ENCODE data around the gene BCAS4.

GRCh38 chr20:50772420-50773185 lies 22.3 kb upstream of the BCAS4 start:
- no peak for TF ChIP-seq CTCF (IDR thresholded peaks at IDR 0.05; ENCODE audit: low read depth, low read length, poor library complexity, severe bottlenecking)
- no peak for TF ChIP-seq EZH2phosphoT487 (IDR thresholded peaks at IDR 0.05; ENCODE audit: borderline replicate concordance, low read length)

Data from DOHH2 (cell line).